ENCODE data around the gene LRRN2.
A peak's percentile ranks its signal among the peaks of the same experiment; 100 is the strongest.

Gene LRRN2

GRCh38 chr1:204626381-204626780 is 59.2 kb downstream of the LRRN2 start:
- no peak for DNase-seq

- no peak for DNase-seq
Observed at GRCh38 chr1:204624631-204625216, 60.8 kb downstream of the LRRN2 start.

DNA sequence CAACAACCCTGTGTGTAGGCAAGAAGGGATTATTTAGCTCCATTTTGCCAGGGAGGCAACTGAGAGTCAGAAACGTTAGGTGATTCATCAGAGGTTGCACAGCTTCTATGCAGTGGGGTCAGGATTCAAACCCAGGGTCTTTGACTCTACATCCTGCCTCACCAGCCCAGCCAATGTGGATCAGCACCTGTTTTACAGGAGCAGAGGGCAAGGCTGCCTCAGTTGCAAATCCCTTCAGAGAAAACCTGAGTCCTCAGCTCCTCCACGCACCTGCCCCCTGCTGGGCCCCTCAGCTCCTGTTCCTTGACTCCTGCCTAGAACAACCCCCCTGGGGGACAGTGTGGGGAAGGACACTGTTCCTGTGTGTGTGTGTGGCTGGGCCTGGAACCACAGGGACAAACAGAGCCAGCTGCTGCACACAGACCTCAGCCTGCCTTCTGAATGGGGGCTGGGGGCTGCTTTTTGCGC is 61.6 kb downstream of the LRRN2 start:
- no peak for DNase-seq

DNA sequence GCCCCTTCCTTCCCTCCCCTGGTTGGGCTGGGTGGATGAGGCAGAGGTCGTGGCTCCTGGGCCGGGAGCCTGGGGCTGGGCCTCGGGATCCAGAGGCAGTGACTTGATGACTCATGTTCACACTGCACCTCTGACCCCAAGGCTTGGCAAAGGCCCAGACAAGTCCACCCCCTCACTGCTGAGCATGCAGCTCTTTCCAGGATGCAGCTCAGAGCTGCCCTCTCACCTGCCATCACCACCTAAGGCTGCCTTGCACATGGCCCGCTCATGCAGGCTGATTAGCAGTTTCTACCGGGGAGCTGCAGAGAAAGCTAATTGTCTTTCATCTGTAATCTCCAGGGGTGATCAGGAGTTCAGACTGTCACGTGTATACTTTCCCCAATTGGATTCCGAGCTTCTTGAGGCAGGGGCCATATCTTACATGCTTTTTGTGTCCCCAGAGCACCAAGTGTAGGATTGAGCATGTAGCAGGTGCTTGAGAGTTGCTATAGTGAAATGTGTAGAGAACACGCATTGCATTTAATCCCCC is 62.1 kb downstream of the LRRN2 start:
- peak; percentile 46 for DNase-seq

DNA sequence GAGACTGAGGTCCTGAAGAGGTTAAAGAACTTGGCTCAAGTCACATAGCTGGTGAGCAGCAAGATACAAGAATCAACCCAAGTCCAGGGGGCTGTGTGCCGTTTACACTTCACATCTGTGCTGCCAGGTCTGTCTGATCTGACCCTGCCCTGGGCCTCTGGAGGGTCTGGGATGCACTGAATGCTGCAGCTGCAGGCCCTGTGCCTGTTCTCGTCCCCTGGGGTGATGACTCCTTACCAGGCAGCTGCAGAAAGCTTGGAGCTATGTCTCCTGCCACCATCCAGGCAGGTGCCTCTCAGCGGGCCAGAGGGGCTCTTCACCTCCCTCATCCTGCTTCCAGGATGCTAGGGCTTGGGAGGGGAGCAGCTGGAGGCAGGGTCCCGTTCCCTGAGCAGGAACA is 63.5 kb downstream of the LRRN2 start:
- no peak for DNase-seq

GRCh38 chr1:204621396-204621795 is 64.1 kb downstream of the LRRN2 start:
- DNase-seq = no peak

GRCh38 chr1:204619721-204620120 is 65.8 kb downstream of the LRRN2 start:
- DNase-seq = no peak

DNA sequence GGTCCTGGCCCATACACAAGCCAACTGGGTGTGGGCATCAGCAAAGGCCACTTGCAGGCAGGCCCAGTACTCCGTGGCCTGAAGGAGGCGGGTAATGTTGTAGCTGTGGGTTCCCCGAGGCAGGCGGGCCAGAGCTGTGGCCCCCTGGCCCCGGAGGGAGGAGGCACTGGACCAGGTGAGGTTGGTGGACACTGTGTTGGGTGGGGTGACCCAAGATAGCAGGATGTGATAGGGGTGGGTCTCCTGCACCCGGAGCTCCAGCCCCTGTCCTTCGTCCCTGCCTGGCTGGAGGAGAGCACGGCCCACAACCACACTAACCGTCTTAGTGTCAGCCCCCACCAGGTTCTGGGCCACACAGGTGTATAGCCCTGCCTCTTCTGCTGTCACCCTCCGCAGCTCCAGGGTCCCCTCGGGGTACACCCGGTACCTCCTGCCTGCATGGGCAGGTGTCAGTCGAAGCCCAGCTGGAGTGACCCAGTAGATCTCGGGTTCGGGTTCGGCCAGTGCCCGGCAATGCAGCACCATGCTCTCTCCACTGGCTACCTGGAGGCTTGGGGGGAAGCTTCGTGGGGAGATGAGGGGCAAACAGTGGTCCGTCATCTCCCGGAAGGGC is 67.3 kb downstream of the LRRN2 start:
- no peak for DNase-seq

DNA sequence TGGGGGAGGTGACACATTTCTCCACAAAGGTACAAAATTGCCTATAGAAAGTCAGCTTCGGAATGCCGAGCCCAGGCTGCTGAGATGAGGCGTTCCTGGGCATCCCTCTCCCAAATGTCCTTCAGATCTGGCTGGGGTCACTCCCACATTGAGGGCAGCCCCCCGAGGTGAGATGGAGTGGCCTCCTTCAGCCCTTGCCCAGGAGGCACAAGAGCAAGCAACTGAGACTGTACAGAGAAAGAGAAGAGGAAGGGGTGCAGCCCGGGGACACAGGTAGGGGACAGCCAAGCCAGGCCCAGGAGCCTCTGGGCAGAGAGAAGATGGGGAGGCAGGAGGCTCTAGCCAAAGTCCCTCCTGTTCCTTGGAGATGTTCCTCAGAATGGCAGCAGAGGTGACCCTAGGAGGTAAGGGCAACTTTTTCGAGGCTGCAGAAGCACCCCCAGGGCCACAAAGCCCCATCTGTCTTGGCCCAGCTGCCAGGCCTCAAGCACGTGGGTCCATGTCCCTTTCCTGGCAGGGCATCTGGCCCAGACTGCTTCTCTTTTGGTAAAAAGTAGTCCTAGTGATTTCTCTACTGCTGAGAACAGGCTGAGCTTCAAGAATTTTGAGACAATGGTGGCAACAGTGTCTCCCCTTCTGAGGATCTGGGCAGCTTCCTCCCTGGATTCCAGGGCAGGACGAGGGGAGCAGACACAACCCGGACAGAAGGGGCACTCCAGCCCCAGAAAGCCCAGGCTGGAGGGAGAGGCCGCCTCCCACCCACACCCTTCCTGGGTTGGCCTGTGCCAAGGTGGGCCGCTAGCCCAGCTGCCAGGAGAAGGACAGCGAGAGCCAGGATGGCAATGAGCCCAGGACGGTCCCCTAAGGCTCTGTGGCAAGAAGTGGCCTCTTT is 68.0 kb downstream of the LRRN2 start:
- no peak for DNase-seq

- no peak for DNase-seq
Observed at GRCh38 chr1:204616641-204617040, 68.9 kb downstream of the LRRN2 start.

DNA sequence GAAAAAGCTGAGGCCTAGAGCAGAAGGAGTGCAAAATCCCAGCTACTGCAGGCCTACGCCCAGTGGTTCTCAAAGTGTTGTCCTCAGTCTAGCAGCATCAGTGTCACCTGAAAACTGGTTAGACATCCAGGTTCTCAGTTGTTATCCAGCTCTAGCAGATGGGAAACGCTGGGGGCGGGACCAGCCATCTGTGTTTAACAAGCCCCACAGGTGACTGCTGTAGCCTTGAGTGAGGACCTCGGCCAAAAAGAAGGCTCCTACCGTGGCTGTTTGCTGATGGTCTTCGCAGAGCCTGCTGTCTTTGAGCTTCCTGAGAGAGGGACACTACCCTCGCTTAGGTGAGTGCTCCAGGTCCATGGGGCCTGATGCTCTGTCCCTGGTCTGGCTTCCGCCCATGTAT is 69.7 kb downstream of the LRRN2 start:
- DNase-seq = no peak

GRCh38 chr1:204613636-204614035 is 71.9 kb downstream of the LRRN2 start:
- no peak for DNase-seq

DNA sequence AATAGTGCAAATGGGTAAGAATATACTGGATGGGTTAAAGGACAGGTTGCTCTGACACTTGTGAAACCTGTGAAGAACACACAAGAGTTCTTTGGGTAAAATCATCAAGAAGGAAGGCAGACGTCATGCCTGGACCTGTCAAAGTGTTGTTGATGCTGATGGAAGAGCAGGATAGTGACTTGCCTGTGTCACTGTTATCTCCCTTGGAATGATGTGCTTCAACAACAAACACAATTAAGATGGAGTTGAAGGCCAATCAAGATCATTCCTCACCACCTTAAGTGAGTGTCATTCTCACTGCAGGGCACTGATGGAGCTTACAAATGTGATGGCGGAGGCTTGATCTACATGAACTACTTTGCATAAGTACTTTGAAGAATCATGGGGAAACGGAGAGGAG is 73.2 kb downstream of the LRRN2 start:
- DNase-seq = no peak

DNA sequence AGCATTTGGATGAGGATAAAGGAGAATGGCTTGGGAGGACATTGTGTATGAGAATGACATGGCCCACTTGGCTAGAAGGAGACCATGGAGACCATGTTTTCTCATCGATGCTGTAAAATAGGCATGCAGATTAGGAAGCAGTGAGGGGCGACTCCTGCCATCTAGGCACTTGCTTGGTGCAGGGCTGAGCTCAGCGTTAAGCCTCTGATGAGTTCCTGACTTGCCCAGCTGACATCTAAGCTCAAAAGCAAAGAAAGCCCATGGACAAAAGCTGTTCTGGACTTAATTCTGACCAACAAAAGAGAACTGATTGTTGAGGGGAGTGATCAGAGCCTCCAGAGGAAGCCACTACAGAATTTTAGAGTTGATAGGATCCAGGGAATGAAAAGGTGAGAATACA is 74.5 kb downstream of the LRRN2 start:
- DNase-seq = no peak

DNA sequence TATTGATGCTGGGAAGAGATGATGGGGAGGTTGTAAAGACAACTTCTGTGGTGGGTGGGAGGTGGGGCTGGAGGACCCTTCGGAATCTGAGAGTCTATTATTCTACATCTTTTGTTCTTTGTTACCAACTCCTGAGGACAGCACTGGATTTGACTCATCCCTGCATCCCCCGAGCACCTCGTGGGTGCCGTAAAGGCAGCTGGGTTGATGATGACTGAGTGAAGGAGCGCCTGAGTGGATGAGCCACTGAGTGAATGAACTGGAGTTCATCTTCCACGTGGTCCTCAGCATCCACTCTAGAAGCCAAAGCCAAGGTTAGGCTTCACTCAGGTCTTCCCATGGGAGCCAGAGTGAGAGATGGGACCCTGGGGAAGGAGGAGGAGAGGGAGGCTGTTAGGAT is 77.6 kb downstream of the LRRN2 start:
- DNase-seq = no peak

DNA sequence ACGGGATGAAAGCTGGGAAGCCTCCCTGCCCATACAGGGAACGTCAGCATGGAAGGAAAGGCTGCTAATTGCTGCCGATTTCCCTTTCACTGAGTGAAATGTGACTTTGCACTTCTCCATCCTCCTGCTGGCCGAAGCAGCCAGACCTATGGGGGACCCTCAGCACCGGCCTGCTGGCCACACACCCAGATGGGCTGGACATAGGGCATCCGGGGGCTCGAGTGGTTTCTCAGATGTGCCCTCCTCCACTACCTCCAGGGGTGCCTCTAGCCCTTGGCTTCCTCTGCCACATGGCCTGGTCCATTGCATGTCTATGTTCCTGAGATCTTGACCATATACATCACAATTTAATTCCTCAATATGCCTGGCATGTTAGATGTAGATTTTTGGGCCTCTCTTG is 79.7 kb downstream of the LRRN2 start:
- no peak for DNase-seq

- DNase-seq = no peak
Observed at GRCh38 chr1:204602871-204603542, 82.5 kb downstream of the LRRN2 start.

GRCh38 chr1:204602111-204602579 is 83.4 kb downstream of the LRRN2 start:
- no peak for DNase-seq

DNA sequence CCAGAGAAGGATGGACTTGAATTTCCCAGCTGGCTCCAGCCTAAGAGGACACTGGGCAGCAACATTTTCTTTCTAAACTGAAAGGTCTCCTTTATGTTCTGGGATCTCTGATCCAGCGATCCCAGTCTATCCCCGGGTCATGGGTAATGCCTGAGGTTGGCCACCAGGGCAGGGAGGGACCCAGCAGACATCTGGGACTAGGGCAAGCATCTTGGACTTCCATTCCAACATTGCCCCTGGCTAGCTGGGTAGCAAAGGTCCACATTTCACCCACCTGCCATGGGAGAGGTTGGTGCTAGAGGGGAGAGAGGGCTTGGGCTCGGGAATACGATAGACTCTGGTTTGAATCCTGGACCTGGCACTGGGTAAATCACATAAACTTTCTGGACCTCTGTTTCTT is 84.6 kb downstream of the LRRN2 start:
- DNase-seq = no peak

DNA sequence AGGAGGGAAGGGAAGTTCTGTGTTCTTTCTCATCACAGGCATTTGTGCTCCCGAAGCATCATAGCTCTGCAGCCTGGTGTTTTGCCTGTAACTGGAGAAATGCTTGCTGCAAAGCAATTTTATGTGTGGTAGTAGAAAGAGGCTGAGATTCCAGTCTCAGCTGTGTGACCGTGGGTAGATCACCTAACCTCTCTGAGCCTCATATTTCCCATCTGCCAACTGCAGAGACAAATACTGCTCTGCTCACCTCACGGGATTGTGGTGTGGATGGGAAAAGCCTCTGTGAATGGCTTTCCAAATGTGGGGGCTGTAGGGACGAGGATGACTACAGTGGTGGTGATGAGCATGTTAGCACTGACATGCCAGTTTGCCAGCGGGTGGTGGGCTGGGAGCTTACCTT is 85.3 kb downstream of the LRRN2 start:
- DNase-seq = no peak

DNA sequence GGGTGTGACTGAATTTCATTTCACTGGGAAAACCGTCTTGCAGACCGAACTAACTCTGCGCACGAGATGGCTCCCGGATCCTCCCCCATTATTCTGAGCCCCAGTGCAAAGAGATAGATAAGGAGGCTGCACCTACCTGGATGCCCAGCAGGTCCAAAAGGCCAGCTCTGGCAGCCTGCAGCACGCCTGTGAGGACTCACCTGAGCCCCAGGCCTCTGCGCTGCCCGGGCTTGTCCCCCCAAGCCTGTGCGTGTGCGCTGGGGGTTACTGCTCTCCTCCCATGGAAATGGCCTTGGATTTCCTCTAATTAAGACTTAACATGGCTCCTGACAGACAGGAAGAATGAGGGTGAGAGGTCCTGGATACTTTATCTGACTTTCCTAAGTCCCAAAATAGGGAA is 85.9 kb downstream of the LRRN2 start:
- no peak for DNase-seq

- no peak for DNase-seq
Observed at GRCh38 chr1:204599098-204599497, 86.4 kb downstream of the LRRN2 start.

DNA sequence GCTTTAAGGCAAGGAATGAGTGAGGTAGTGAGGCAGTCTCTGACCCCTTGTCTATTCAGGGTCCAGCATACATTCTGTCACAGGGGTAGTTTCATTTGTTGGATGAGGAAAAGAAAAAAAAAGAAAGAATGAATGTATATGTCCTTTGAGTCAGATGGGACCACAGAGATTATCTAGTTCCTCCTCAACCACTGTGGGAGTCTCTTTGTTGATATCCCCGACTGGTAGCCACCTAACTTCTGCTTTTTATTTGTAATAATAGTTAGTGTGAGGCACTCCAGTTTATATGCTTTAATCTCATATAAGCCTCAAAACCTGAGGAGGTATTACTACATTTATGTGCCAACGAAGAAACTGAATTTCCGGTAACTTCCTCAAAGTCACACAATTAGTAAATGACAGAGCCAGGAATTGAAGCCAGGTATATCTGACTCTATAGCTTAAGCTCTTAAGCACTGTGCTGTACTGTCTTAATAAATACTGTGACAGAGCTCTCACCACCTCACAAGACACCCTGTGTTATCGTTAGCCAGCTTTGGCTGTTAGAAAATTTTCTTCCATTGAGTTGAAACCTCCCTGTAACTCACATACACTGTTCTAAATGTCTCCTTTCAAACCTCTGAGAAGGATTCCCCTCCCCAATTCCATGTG is 87.1 kb downstream of the LRRN2 start:
- no peak for DNase-seq
